ENCODE results near the gene GSTO1.

DNA sequence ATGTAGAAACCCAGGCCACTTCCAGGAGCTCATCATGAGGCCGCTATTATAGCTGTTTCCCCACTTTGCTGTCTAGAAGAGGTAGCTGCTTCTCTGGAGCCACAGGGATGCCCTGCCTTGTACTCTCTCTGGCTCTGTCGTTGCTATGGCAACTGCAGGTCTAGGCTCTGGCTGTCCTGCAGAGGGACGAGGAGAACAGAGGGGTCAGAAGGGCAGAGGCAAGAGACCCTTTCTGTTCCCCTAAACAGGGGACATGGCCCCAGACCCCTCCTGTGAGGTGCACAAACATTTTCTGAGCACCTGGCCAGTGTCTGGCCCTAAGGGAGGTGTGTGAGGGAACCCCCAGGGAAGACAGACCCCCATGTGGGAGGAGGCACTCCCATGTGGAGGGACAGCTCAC is 52.2 kb downstream of the GSTO1 start:
- TF ChIP-seq, protein P1, sequence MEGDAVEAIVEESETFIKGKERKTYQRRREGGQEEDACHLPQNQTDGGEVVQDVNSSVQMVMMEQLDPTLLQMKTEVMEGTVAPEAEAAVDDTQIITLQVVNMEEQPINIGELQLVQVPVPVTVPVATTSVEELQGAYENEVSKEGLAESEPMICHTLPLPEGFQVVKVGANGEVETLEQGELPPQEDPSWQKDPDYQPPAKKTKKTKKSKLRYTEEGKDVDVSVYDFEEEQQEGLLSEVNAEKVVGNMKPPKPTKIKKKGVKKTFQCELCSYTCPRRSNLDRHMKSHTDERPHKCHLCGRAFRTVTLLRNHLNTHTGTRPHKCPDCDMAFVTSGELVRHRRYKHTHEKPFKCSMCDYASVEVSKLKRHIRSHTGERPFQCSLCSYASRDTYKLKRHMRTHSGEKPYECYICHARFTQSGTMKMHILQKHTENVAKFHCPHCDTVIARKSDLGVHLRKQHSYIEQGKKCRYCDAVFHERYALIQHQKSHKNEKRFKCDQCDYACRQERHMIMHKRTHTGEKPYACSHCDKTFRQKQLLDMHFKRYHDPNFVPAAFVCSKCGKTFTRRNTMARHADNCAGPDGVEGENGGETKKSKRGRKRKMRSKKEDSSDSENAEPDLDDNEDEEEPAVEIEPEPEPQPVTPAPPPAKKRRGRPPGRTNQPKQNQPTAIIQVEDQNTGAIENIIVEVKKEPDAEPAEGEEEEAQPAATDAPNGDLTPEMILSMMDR (IDR thresholded peaks at IDR 0.05; ENCODE audit: insufficient read depth, low read depth, low read length), result no peak
- TF ChIP-seq EZH2 (IDR thresholded peaks at IDR 0.05; ENCODE audit: insufficient read depth, low read length), result no peak

Measured in astrocyte (in vitro differentiated cells and primary cell).